Aorta (tissue), 5 donors: Measurements from ENCODE around the gene MICAL3. TPM values are rescaled to one million over a fixed set of nuclear protein-coding genes. Genes with fewer than 3 reads are reported as not detected.
"Not testable (repeated sequence)": the region's sequence is repeated elsewhere in the genome, so short reads cannot be mapped to it uniquely, and the experiment has no call there.

Experiments
- ATAC-seq: fragments of 200-7000 bp; cut with Tn5 transposase; one replicate; pipeline ENCODE4 v1.9.1; 2022; ENCODE audit warnings: moderate library complexity; ENCODE audit not compliant: low FRiP score
- DNase-seq, 2 donors: peaks; one replicate each; pipeline ENCODE4 v3.0.0-alpha.2; 2020
- H3K27ac ChIP-seq, 2 donors: one replicate each; pipeline ENCODE4 v1.5.1; 2013; ENCODE audit warnings: low read length in 2 of 2, mild to moderate bottlenecking in 2 of 2, moderate library complexity in 2 of 2, control low read depth in 1 of 2, inconsistent platforms in 1 of 2, low read depth in 1 of 2
- H3K27me3 ChIP-seq, 2 donors: one replicate each; pipeline ENCODE4 v1.6.1; 2013; ENCODE audit warnings: control low read depth in 1 of 2, low read length in 1 of 2, mild to moderate bottlenecking in 1 of 2, moderate library complexity in 1 of 2; ENCODE audit not compliant: insufficient read depth in 2 of 2, control insufficient read depth in 1 of 2
- H3K36me3 ChIP-seq, 2 donors: one replicate each; pipeline ENCODE4 v1.6.1; 2013; ENCODE audit warnings: control low read depth in 1 of 2, low read length in 1 of 2, mild to moderate bottlenecking in 1 of 2; ENCODE audit not compliant: insufficient read depth in 2 of 2, control insufficient read depth in 1 of 2
- H3K4me1 ChIP-seq, 2 donors: one replicate each; pipeline ENCODE4 v1.6.1; 2013; ENCODE audit warnings: low read length in 2 of 2, control low read depth in 1 of 2, mild to moderate bottlenecking in 1 of 2, moderate library complexity in 1 of 2; ENCODE audit not compliant: insufficient read depth in 2 of 2, control insufficient read depth in 1 of 2
- H3K4me3 ChIP-seq, 2 donors: one replicate each; pipeline ENCODE4 v1.5.1; 2013; ENCODE audit warnings: low read length in 2 of 2, control low read depth in 1 of 2, mild to moderate bottlenecking in 1 of 2
- H3K9me3 ChIP-seq: one replicate; pipeline ENCODE4 v1.6.1; 2013; ENCODE audit warnings: mild to moderate bottlenecking, low read length; ENCODE audit not compliant: control insufficient read depth
- WGBS, 2 donors: extraction: QIAGEN DNeasy Blood & Tissue Kit; methylation state at CpG; one replicate each; pipeline ENCODE4 v1.1.7; 2013; 5-methylcytosine and 5-hydroxymethylcytosine counted together
- intact Hi-C, 2 donors: fragments of 100-400 bp; cut with DNase I; formaldehyde crosslinking; loops; one replicate each; pipeline versions ENCODE4 v1.14.2 to v1.15.0; 2022
- polyA plus RNA-seq, 2 donors: library from polyadenylated mRNA; stranded (reverse); fragments of 200-250 nt; gene quantifications; one replicate each; pipeline ENCODE4 v1.2.3, GENCODE V29; 2013
- total RNA-seq, 2 donors: library from RNA; stranded (reverse); fragmentation: NEBNext Ultra II Directional; extraction: Animal tissue kit (Norgen Biotek cat#: 25700); gene quantifications; one replicate each; pipeline ENCODE4 v1.2.1, GENCODE V29; 2021
- donor health status: healthy with polysubstance abuse.
- donor health status: Bipolar disorder and iron deficiency.
- donor health status: DM: no; HTN: no; CAD: no.
- donor health status: DM: no; HTN: no; CAD: no.
- donor health status: DM: yes; HTN: yes; CAD: no.

Gene MICAL3
- total and polyA plus RNA-seq, 4 donors, result 3.9 to 123 (median 64.3) TPM

GRCh38 chr22:17769013-17769715 is 255.2 kb downstream of the MICAL3 start:
- Histone ChIP-seq H3K9me3 (no peaks in the 10 kb centered on the region), H3K4me1 (no peaks in the 10 kb centered on the region), H3K4me3 (no peak overlapping the region), H3K27ac (no peak overlapping the region), H3K36me3 (no peaks in the 10 kb centered on the region), H3K27me3 (no peaks in the 10 kb centered on the region)
- intact Hi-C loops, result no loop called here
- ATAC-seq (no peak), DNase-seq (no peak)
- WGBS, 2 donors, result 88 to 91% methylated on average over 14 of the region's 14 CpGs

GRCh38 chr22:17767233-17768065 is 256.9 kb downstream of the MICAL3 start:
- no peaks in the 10 kb centered on the region for H3K4me1 ChIP-seq
- H3K27me3 ChIP-seq, result no peaks in the 10 kb centered on the region
- WGBS, 2 donors, result 92 to 95% methylated on average over 14 of the region's 14 CpGs
- no peak for ATAC-seq
- intact Hi-C loops, result no loop called here
- DNase-seq, result no peak
- no peak overlapping the region for H3K4me3 ChIP-seq
- H3K9me3 ChIP-seq, result no peaks in the 10 kb centered on the region
- no peaks in the 10 kb centered on the region for H3K36me3 ChIP-seq
- no peak overlapping the region for H3K27ac ChIP-seq

- intact Hi-C loops, H3K4me3 ChIP-seq, H3K27ac ChIP-seq, DNase-seq, H3K9me3 ChIP-seq, H3K27me3 ChIP-seq, H3K36me3 ChIP-seq, ATAC-seq, H3K4me1 ChIP-seq: not testable (repeated sequence)
- 89 to 91% methylated on average over 5 of the region's 5 CpGs for WGBS, 2 donors
Measured at GRCh38 chr22:17764852-17765251, 259.5 kb downstream of the MICAL3 start.

- no peak overlapping the region for H3K27ac ChIP-seq
- H3K9me3 ChIP-seq, result no peaks in the 10 kb centered on the region
- ATAC-seq (no peak), DNase-seq (no peak)
- intact Hi-C loops, result no loop called here
- H3K27me3 ChIP-seq, result no peaks in the 10 kb centered on the region
- no peak overlapping the region for H3K4me3 ChIP-seq
- no peaks in the 10 kb centered on the region for H3K36me3 ChIP-seq
- H3K4me1 ChIP-seq, result peaks cover 0 to 2% of the 10 kb centered on the region in 2 donors
- WGBS, 2 donors, result 74 to 77% methylated on average over 5 of the region's 5 CpGs
Measured at GRCh38 chr22:17764036-17764435, 260.3 kb downstream of the MICAL3 start.

GRCh38 chr22:17763442-17763841 is 260.9 kb downstream of the MICAL3 start:
- H3K27me3 ChIP-seq, intact Hi-C loops, H3K36me3 ChIP-seq, H3K9me3 ChIP-seq, DNase-seq, H3K27ac ChIP-seq, H3K4me1 ChIP-seq, ATAC-seq, H3K4me3 ChIP-seq: not testable (repeated sequence)
- 89% methylated on average over 10 of the region's 10 CpGs for WGBS, 2 donors

GRCh38 chr22:17761138-17761488 is 263.2 kb downstream of the MICAL3 start:
- Histone ChIP-seq H3K36me3 (no peaks in the 10 kb centered on the region), H3K9me3 (no peaks in the 10 kb centered on the region), H3K4me3 (no peak overlapping the region), H3K27ac (no peak overlapping the region), H3K4me1 (peaks cover 0 to 2% of the 10 kb centered on the region in 2 donors), H3K27me3 (no peaks in the 10 kb centered on the region)
- no peak for DNase-seq
- no peak for ATAC-seq
- 66 to 68% methylated on average over 2 of the region's 4 CpGs for WGBS, 2 donors
- intact Hi-C loops, result no loop called here

- H3K4me3 ChIP-seq, result no peak overlapping the region
- DNase-seq, result no peak
- no peak for ATAC-seq
- H3K9me3 ChIP-seq, result no peaks in the 10 kb centered on the region
- intact Hi-C loops, result no loop called here
- H3K4me1 ChIP-seq, result no peaks in the 10 kb centered on the region
- H3K27ac ChIP-seq, result no peak overlapping the region
- no peaks in the 10 kb centered on the region for H3K27me3 ChIP-seq
- WGBS, 2 donors, result 91% methylated on average over 14 of the region's 14 CpGs
- no peaks in the 10 kb centered on the region for H3K36me3 ChIP-seq
Measured at GRCh38 chr22:17754233-17754925, 270.0 kb downstream of the MICAL3 start.

GRCh38 chr22:17753401-17753989 is 270.9 kb downstream of the MICAL3 start:
- no peaks in the 10 kb centered on the region for H3K9me3 ChIP-seq
- H3K36me3 ChIP-seq, result no peaks in the 10 kb centered on the region
- intact Hi-C loops, result no loop called here
- 92 to 93% methylated on average over 13 of the region's 13 CpGs for WGBS, 2 donors
- H3K4me1 ChIP-seq, result no peaks in the 10 kb centered on the region
- no peak overlapping the region for H3K4me3 ChIP-seq
- H3K27me3 ChIP-seq, result no peaks in the 10 kb centered on the region
- DNase-seq, result no peak
- H3K27ac ChIP-seq, result no peak overlapping the region
- no peak for ATAC-seq
